GM12892 (cell line): ENCODE results near the gene B3GALT6.

Experiments
- DNase-seq: peaks from one replicate; pipeline ENCODE4 v3.0.0; 2011; ENCODE audit not compliant: insufficient read length
- FAIRE-seq: peaks from 2 replicates; lab custom pipeline; 2011; peaks lifted over from hg19 to GRCh38; lab: Jason Lieb, UNC
- POLR2A ChIP-seq: IDR thresholded peaks from 2 replicates; pipeline ENCODE4 v1.6.1; 2011; ENCODE audit warnings: low read depth, low read length, control low read depth
- POLR2AphosphoS5 ChIP-seq: IDR thresholded peaks from 2 replicates; pipeline ENCODE4 v1.6.1; 2011; ENCODE audit warnings: low read depth, low read length, control low read depth
- TAF1 ChIP-seq: IDR thresholded peaks from 2 replicates; pipeline ENCODE4 v1.6.1; 2011; ENCODE audit warnings: low read depth, mild to moderate bottlenecking, control low read depth, low read length, borderline replicate concordance

The B3GALT6 gene

GRCh38 chr1:1222575-1223225 is 9.3 kb upstream of the B3GALT6 start:
- DNase-seq (no peak), FAIRE-seq (no peak)
- TF ChIP-seq TAF1 (no peak), POLR2AphosphoS5 (peak; percentile 38; the same call in 1 of the 2 replicates)

DNA sequence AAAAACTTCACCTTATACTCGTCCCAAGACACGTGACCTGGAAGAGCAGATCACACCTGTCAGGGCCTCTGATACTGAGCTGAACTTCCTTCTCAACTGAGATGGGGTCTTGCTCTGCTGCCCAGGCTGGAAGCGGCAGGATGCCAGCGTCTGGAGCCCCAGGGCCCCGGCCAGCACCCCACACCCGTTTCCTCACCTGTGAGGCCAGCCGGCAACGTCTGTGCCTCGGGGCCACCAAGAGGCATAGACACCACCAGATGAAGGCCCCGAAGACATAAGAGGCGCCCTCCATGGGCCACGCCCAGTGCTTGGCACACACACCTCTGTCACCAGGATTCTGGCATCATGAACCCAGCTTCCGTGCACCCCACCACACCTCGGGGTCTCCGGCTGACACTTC is 8.7 kb upstream of the B3GALT6 start:
- DNase-seq (no peak), FAIRE-seq (no peak)
- TF ChIP-seq POLR2AphosphoS5 (no peak), TAF1 (no peak), POLR2A (no peak)

GRCh38 chr1:1223891-1224290 is 8.1 kb upstream of the B3GALT6 start:
- no peak for DNase-seq
- TF ChIP-seq TAF1, result no peak
- no peak for TF ChIP-seq POLR2AphosphoS5
- no peak for TF ChIP-seq POLR2A
- no peak for FAIRE-seq

- no peak for FAIRE-seq
- TF ChIP-seq POLR2AphosphoS5 (no peak), POLR2A (no peak), TAF1 (no peak)
These were observed 6.7 kb upstream of the B3GALT6 start for GRCh38 chr1:1225238-1225845.

GRCh38 chr1:1225913-1226312 is 6.1 kb upstream of the B3GALT6 start:
- DNase-seq, result no peak
- TF ChIP-seq POLR2A (no peak), POLR2AphosphoS5 (no peak), TAF1 (no peak)
- no peak for FAIRE-seq

More at GRCh38 chr1:1225238-1225845, 6.7 kb upstream of the B3GALT6 start:
- no peak for DNase-seq

GRCh38 chr1:1226566-1227362 is 5.3 kb upstream of the B3GALT6 start:
- TF ChIP-seq POLR2A (no peak), TAF1 (no peak), POLR2AphosphoS5 (no peak)
- no peak for FAIRE-seq
- DNase-seq, result no peak

DNA sequence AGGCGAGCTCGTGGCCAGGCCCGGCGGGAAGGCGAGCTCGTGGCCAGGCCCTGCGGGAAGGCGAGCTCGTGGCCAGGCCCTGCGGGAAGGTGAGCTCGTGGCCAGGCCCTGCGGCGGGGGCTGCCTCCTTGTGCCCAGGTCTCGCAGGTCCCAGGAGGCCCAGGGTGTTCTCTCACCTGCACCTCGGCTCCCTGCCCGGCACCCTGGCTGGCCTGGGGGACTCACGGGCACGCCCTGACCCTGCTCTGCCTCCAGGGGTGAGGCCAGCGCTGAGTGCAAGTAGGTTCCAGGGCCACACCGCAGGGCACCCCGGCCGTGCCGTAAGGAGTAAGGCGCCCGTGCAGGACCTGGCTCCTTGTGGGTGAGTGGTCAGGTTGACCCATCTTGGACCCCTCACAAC is 4.7 kb upstream of the B3GALT6 start:
- TF ChIP-seq POLR2A, result no peak
- no peak for DNase-seq
- FAIRE-seq, result no peak

DNA sequence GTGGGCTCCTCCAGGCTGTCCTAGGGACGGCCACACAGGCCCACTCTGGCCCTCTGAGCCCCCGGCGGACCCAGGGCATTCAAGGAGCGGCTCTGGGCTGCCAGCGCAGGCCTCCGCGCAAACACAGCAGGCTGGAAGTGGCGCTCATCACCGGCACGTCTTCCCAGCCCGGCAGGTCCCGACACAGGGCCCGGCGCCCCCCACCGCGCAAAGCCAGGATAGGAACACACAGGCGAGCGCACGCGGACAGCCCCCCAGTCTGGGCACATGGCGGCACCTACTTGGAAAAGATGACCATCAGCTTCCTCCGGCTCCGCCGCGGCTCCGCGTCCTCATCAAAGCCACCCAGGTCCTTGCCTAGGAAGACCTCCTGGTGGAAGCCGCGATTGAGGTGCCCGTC is 3.9 kb upstream of the B3GALT6 start:
- TF ChIP-seq POLR2AphosphoS5, result no peak
- no peak for TF ChIP-seq POLR2A
- no peak for TF ChIP-seq TAF1
- no peak for DNase-seq
- no peak for FAIRE-seq

DNA sequence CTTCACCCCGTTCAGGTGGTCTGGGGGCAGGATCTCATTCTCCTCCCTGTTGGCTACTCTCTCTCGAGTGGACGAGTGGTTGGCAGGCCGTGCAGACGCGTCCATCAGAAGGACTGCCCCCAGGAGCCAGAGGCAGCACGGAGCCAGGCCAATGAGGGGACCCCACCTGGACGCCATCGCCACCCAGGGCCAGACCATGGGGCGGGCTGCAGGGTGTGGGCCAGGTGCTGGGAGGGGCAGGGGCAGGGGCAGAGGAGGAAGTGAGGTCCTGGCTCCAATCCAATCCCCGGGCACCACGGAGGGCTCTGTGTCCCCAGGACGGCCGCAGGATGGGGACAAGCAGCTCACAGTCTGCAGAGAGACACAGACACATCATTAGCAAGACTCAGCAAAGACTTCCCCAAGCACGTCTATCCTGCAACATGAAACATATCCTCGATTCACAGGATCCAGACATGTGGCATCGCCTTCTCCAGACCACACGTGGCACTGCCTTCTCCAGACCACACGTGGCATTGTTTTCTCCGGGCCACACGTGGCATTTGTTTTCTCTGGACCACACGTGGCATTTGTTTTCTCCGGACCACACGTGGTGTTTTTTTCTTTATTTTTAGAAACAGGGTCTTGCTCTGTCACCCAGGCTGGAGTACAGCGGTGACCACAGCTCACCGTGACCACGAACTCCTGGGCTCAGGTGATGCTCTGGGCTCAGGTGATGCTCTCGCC is 3.3 kb upstream of the B3GALT6 start:
- no peak for TF ChIP-seq TAF1
- TF ChIP-seq POLR2A, result no peak
- no peak for TF ChIP-seq POLR2AphosphoS5

DNA sequence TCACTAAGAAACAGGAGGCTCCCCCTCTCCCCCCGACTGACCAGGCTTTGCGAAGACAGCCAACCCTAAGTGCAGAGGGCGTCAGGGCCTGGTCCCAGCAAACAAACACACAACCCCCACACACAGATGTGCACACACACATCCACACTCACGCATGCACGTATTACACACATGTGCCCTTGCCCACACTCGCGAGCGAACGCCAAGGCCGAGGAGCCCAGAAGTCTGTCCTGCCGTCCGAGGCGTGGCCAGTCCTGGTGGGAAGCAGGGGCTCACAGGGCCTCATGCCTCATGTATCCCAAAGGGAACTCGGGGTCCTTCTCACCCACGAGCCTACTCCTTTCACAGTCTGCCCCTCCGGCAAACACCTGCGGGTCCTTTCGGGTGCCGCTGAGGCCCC is 2.3 kb upstream of the B3GALT6 start:
- TF ChIP-seq TAF1, result no peak
- TF ChIP-seq POLR2AphosphoS5, result no peak
- TF ChIP-seq POLR2A, result no peak
- no peak for DNase-seq
- no peak for FAIRE-seq

More for the DNA sequence above, 3.3 kb upstream of the B3GALT6 start:
- no peak for FAIRE-seq
- DNase-seq, result no peak
